Activated naive CD4-positive, alpha-beta T cell treated with anti-CD3 and anti-CD28 coated beads, Interleukin-2, amount 10 ng/mL, durations not matched to agents 5 hours and 36 hours (primary cell): ENCODE measurements around the gene FAM174A. TPM values are rescaled to one million over a fixed set of nuclear protein-coding genes. Genes with fewer than 3 reads are reported as not detected.

Experiments
- total RNA-seq, 2 experiments: library from RNA; stranded (reverse); gene quantifications; one replicate each; pipeline ENCODE4 v1.2.3, GENCODE V29; 2021

FAM174A gene
- total RNA-seq = 1 to 10 TPM; 4.8 to 6.9 TPM

GRCh38 chr5:100535060-100536005 lies at the start of gene FAM174A:
Gene FAM174A, plus strand, starts transcription at chr5:100535374. Its CDS starts 157 bp downstream, at chr5:100535531.

